Type B pancreatic cell (in vitro differentiated cells): ENCODE results near the gene SCN4B. TPM values are rescaled to one million over a fixed set of nuclear protein-coding genes. Genes with fewer than 3 reads are reported as not detected.

ENCODE experiments used
- DNase-seq: peaks from one replicate; pipeline ENCODE4 v3.0.0; 2021; ENCODE audit warnings: mixed read lengths; ENCODE audit not compliant: unreplicated experiment; ENCODE audit errors: extremely low spot score
- H3K27ac Mint-ChIP-seq: 2 replicates; pipeline ENCODE4 v1.8.0; 2021; ENCODE audit warnings: mild to moderate bottlenecking, mixed read lengths
- H3K27me3 Mint-ChIP-seq: 2 replicates; pipeline ENCODE4 v1.8.0; 2021; ENCODE audit warnings: mixed read lengths
- H3K36me3 Mint-ChIP-seq: 2 replicates; pipeline ENCODE4 v1.8.0; 2021; ENCODE audit warnings: mixed read lengths
- H3K4me1 Mint-ChIP-seq: one replicate; pipeline ENCODE4 v1.8.0; 2021; ENCODE audit warnings: mixed read lengths; ENCODE audit not compliant: unreplicated experiment
- H3K4me3 Mint-ChIP-seq: 2 replicates; pipeline ENCODE4 v1.8.0; 2021; ENCODE audit warnings: mild to moderate bottlenecking, mixed read lengths
- H3K9me3 Mint-ChIP-seq: 2 replicates; pipeline ENCODE4 v1.8.0; 2021; ENCODE audit warnings: mixed read lengths
- CTCF ChIP-seq: fragments of 200-600 bp; sonication (generic); conservative IDR thresholded peaks from 2 replicates; pipeline ENCODE4 v1.5.0; 2021; ENCODE audit warnings: antibody characterized with exemption, mild to moderate bottlenecking
- total RNA-seq: library from RNA; stranded (reverse); gene quantifications from 2 replicates; pipeline ENCODE4 v1.2.1, GENCODE V29; 2021; ENCODE audit warnings: low replicate concordance

The SCN4B gene
- total RNA-seq, 1 donor from 2014 or later, result 2.0 TPM

GRCh38 chr11:118135796-118136165 lies 16.8 kb downstream of the SCN4B start:
- Mint-ChIP-seq H3K27me3 (peaks cover 47% of the 10 kb centered on the region), H3K4me3 (no peak overlapping the region), H3K4me1 (no peaks in the 10 kb centered on the region), H3K27ac (no peak overlapping the region), H3K36me3 (no peaks in the 10 kb centered on the region), H3K9me3 (no peaks in the 10 kb centered on the region)
- TF ChIP-seq CTCF, result no peak
- no peak for DNase-seq

GRCh38 chr11:118135051-118135795 lies 17.4 kb downstream of the SCN4B start:
- Mint-ChIP-seq H3K36me3 (no peaks in the 10 kb centered on the region), H3K27me3 (peaks cover 42% of the 10 kb centered on the region), H3K4me3 (no peak overlapping the region), H3K9me3 (no peaks in the 10 kb centered on the region), H3K27ac (no peak overlapping the region), H3K4me1 (no peaks in the 10 kb centered on the region)
- no peak for TF ChIP-seq CTCF
- DNase-seq, result no peak

DNA sequence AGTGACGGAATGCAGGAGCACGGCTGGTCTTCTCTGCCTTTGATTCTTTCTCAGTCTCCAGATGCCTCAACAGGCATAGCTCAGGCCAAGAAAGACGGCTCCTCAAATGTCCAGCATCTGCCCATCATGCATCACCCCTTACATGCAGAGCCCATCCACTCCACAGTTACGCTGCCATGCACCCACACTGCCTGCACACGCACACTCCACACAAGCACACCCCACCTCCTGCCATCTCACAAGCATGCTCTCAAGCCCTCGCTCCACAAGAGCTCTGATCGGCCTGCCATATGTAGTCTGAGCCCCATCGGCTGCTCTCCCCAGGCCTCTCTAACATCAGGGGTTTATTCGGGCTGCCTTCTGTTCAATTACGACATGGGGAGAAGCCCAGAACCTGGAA lies 18.8 kb downstream of the SCN4B start:
- TF ChIP-seq CTCF, result no peak
- H3K9me3 Mint-ChIP-seq, result no peaks in the 10 kb centered on the region
- H3K27me3 Mint-ChIP-seq, result peaks cover 30% of the 10 kb centered on the region
- no peak overlapping the region for H3K4me3 Mint-ChIP-seq
- H3K4me1 Mint-ChIP-seq, result peaks cover 5% of the 10 kb centered on the region
- H3K27ac Mint-ChIP-seq, result no peak overlapping the region
- no peaks in the 10 kb centered on the region for H3K36me3 Mint-ChIP-seq
- DNase-seq, result no peak

DNA sequence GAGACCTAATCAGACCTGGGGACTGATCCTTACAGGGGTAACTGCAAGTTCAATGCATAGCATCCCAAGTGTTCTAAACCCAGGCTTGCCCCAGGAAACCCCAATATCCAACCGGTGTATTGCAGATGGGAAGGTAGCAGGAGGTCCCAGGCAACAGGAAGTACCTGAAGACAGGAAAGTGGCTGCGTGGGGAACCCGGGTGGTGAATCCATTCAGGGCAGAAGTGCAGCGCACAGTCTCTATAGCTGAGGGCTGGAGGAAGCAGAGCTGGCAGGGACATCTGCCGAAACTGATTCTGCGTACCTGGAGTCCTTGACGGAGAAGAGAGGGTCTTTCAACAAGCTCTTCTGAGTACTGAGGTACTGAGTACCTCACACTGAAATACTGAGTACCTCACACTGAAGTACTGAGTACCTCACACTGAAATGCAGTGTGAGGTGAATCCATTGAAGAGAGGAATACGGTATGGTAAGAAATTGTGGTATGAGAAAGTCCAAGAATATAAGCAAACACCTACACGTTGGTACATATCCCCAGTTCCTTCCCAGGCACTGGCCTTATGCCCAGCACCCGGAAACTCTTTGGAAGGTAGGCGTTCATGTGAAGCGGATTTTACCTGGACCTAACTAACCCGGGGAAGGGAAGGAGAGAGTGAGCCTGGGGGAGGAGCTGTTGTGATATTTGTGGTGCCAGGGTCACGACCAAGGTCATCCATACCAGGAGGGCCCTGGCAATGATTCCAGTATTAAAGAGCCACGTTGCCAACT lies 20.1 kb downstream of the SCN4B start:
- Mint-ChIP-seq H3K9me3 (no peaks in the 10 kb centered on the region), H3K36me3 (no peaks in the 10 kb centered on the region), H3K4me1 (peaks cover 5% of the 10 kb centered on the region), H3K27ac (no peak overlapping the region), H3K27me3 (peaks cover 18% of the 10 kb centered on the region), H3K4me3 (no peak overlapping the region)
- no peak for TF ChIP-seq CTCF
- no peak for DNase-seq

- TF ChIP-seq CTCF, result no peak
- H3K9me3 Mint-ChIP-seq, result no peaks in the 10 kb centered on the region
- no peaks in the 10 kb centered on the region for H3K36me3 Mint-ChIP-seq
- H3K27me3 Mint-ChIP-seq, result peaks cover 9% of the 10 kb centered on the region
- H3K4me3 Mint-ChIP-seq, result no peak overlapping the region
- H3K27ac Mint-ChIP-seq, result no peak overlapping the region
- peaks cover 5% of the 10 kb centered on the region for H3K4me1 Mint-ChIP-seq
- DNase-seq, result no peak
Observed at GRCh38 chr11:118129471-118130172, 23.0 kb downstream of the SCN4B start.
